HepG2 (cell line): Measurements from ENCODE around the gene LEF1. TPM values are rescaled to one million over a fixed set of nuclear protein-coding genes. Genes with fewer than 3 reads are reported as not detected.
A peak's percentile ranks its signal among the peaks of the same experiment; 100 is the strongest.

Source experiments
- ATAC-seq: fragments of 200-7000 bp; cut with Tn5 transposase; 3 replicates; pipeline ENCODE4 v1.9.1; 2020; ENCODE audit warnings: mild to moderate bottlenecking, moderate library complexity
- BruUV-seq: library from RNA; stranded (reverse); fragments of 400-500 nt; replicated peaks from 2 replicates; lab custom pipeline; 2021; lab: Mats Ljungman, UMichigan
- CTCF ChIA-PET: fragments of 300-600 bp; formaldehyde crosslinking; extraction: SDS; loops from one replicate; lab custom pipeline; 2021; ENCODE audit warnings: low total read pairs, inconsistent platforms, low intra/inter-chr PET ratio; lab: Yijun Ruan, JAX
- POLR2A ChIA-PET: fragments of 350-600 bp; sonication (Branson Sonifier 250); formaldehyde crosslinking; loops from one replicate; lab custom pipeline; 2020; ENCODE audit warnings: antibody characterized with exemption, inconsistent platforms; lab: Yijun Ruan, JAX
- DNase-seq: peaks from one replicate; pipeline ENCODE4 v3.0.0-alpha.2; 2015; ENCODE audit warnings: low spot score
- FAIRE-seq: peaks from 3 replicates; lab custom pipeline; 2011; peaks lifted over from hg19 to GRCh38; lab: Jason Lieb, UNC
- H2AFZ ChIP-seq: one replicate; pipeline ENCODE4 v1.6.1; 2011; ENCODE audit warnings: low read length, inconsistent platforms
- H3K27ac ChIP-seq: fragments of 300-600 bp; 3 replicates; pipeline ENCODE4 v1.8.0; 2011; ENCODE audit warnings: mixed run types, mild to moderate bottlenecking, mixed read lengths, low read length, inconsistent platforms; ENCODE audit not compliant: insufficient read depth; ENCODE audit errors: extremely low read length
- H3K27me3 ChIP-seq, 2 experiments: fragments of 200-600 bp in 1 of 2; 2 replicates in 1 of 2; 3 replicates in 1 of 2; pipeline versions ENCODE4 v1.6.0 to v1.8.0; 2011; ENCODE audit warnings: low read length in 2 of 2, mild to moderate bottlenecking in 2 of 2, moderate library complexity in 2 of 2, inconsistent platforms in 1 of 2; ENCODE audit not compliant: insufficient read depth in 2 of 2, control insufficient read depth in 1 of 2
- H3K36me3 ChIP-seq, 2 experiments: fragments of 200-600 bp in 1 of 2; replicated peaks in 1 of 2; 2 replicates in 1 of 2; 3 replicates in 1 of 2; pipeline versions ENCODE4 v1.5.1 to v1.8.0; 2011; ENCODE audit warnings: low read length in 2 of 2, inconsistent platforms in 1 of 2; ENCODE audit not compliant: insufficient read depth in 2 of 2, control insufficient read depth in 1 of 2
- H3K4me1 ChIP-seq: 2 replicates; pipeline ENCODE4 v1.5.1; 2012; ENCODE audit warnings: low read length, inconsistent platforms; ENCODE audit not compliant: insufficient read depth
- H3K4me2 ChIP-seq: 2 replicates; pipeline ENCODE4 v1.6.0; 2011; ENCODE audit warnings: low read depth, low read length, inconsistent platforms
- H3K4me3 ChIP-seq, 3 experiments: fragments of 200-600 bp in 1 of 3; sonication (generic), shearing (Covaris generic) in 1 of 3; replicated peaks in 1 of 3; 2 replicates each; pipeline ENCODE4 v1.5.1; 2011 to 2016; ENCODE audit warnings: low read length in 3 of 3, inconsistent platforms in 2 of 3, low read depth in 2 of 3, mild to moderate bottlenecking in 2 of 3, control low read depth in 1 of 3, mixed read lengths in 1 of 3; ENCODE audit not compliant: insufficient read depth in 1 of 3
- H3K79me2 ChIP-seq: one replicate; pipeline ENCODE4 v1.6.1; 2011; ENCODE audit warnings: low read length, inconsistent platforms; ENCODE audit not compliant: insufficient read depth
- H3K9ac ChIP-seq: 2 replicates; pipeline ENCODE4 v1.6.0; 2011; ENCODE audit warnings: mild to moderate bottlenecking, low read depth, low read length, inconsistent platforms; ENCODE audit not compliant: insufficient read depth
- H3K9me3 ChIP-seq: 2 replicates; pipeline ENCODE4 v1.5.1; 2012; ENCODE audit warnings: mild to moderate bottlenecking, low read length
- H4K20me1 ChIP-seq: 2 replicates; pipeline ENCODE4 v1.6.0; 2011; ENCODE audit warnings: inconsistent platforms, mild to moderate bottlenecking, low read length, moderate library complexity; ENCODE audit not compliant: insufficient read depth
- CEBPB ChIP-seq: IDR thresholded peaks from 2 replicates; pipeline ENCODE4 v1.6.1; 2011; ENCODE audit warnings: low read depth, low read length, improper control_type of control experiment, borderline replicate concordance
- GTF2F1 ChIP-seq: fragments of 150-350 bp; IDR thresholded peaks from 2 replicates; pipeline ENCODE4 v1.6.1; 2014; ENCODE audit warnings: low read length
- IRX3 ChIP-seq: sonication (generic); formaldehyde crosslinking; IDR thresholded peaks from 2 replicates; pipeline ENCODE4 v1.8.1; 2023; ENCODE audit warnings: mild to moderate bottlenecking, low read depth, missing genetic modification reagents, borderline replicate concordance
- JUND ChIP-seq: sonication (generic); formaldehyde crosslinking; IDR thresholded peaks from 2 replicates; pipeline ENCODE4 v1.8.0; 2022; ENCODE audit warnings: mild to moderate bottlenecking, missing genetic modification reagents
- NFIC ChIP-seq: IDR thresholded peaks from 2 replicates; pipeline ENCODE4 v1.6.1; 2012; ENCODE audit warnings: mild to moderate bottlenecking, low read length, inconsistent platforms
- ZNF329 ChIP-seq: sonication (generic); formaldehyde crosslinking; IDR thresholded peaks from 2 replicates; pipeline ENCODE4 v1.9.0; 2021; ENCODE audit warnings: low read depth, mild to moderate bottlenecking, missing genetic modification reagents
- ZNF564 ChIP-seq: sonication (generic); formaldehyde crosslinking; IDR thresholded peaks from 2 replicates; pipeline ENCODE4 v1.8.1; 2023; ENCODE audit warnings: mild to moderate bottlenecking, missing genetic modification reagents
- ZNF83 ChIP-seq: sonication (generic); formaldehyde crosslinking; IDR thresholded peaks from 2 replicates; pipeline ENCODE4 v1.4.0; 2020; ENCODE audit warnings: missing genetic modification reagents, mild to moderate bottlenecking, borderline replicate concordance
- WGBS: methylation state at CpG from one replicate; pipeline ENCODE4 v1.1.6; 2017; ENCODE audit warnings: low lambda C conversion rate; 5-methylcytosine and 5-hydroxymethylcytosine counted together
- in situ Hi-C: cut with HindIII; loops from 2 replicates; pipeline ENCODE4 v1.10.0; 2017; ENCODE audit warnings: low pct_unique_long_range_greater_than_20kb; ENCODE audit not compliant: extremely low pct_ligation_motif_present
- intact Hi-C: fragments of 100-400 bp; cut with micrococcal nuclease; formaldehyde crosslinking; loops from one replicate; pipeline ENCODE4 v1.10.0; 2022; ENCODE audit not compliant: unreplicated experiment
- polyA plus RNA-seq, 8 experiments: library from polyadenylated mRNA; depleted of rRNA in 3 of 8; stranded (reverse) in 7 of 8; unstranded in 1 of 8; fragments of >200 nt; fragmentation: Illumina TruSeq in 4 of 8; extraction: Trizol in 4 of 8; gene quantifications; 2 replicates each; pipeline versions ENCODE4 v1.2.1 to v1.2.3, GENCODE V29; 2011 to 2016; ENCODE audit warnings: low read depth in 4 of 8, missing spikeins in 1 of 8, mixed read lengths in 1 of 8; ENCODE audit not compliant: insufficient read depth in 1 of 8
- total RNA-seq, 5 experiments: library from RNA; depleted of rRNA; stranded (reverse); fragments of >200 nt; fragmentation: Illumina TruSeq; extraction: Trizol; gene quantifications; 2 replicates each; pipeline ENCODE4 v1.2.3, GENCODE V29; 2016; ENCODE audit warnings: low read depth in 1 of 5
- TF ChIP-seq, protein P1 (sequence below), 2 experiments: sonication (generic) in 1 of 2; formaldehyde crosslinking in 1 of 2; IDR thresholded peaks; 2 replicates each; pipeline versions ENCODE4 v1.6.1 to v1.9.0; 2014 to 2022; ENCODE audit warnings: antibody characterized with exemption in 1 of 2, borderline replicate concordance in 1 of 2, inconsistent platforms in 1 of 2, low read depth in 1 of 2, missing genetic modification reagents in 1 of 2
- TF ChIP-seq, protein P2 (sequence below), 2 experiments: fragments of 450-650 bp in 1 of 2; sonication (generic) in 1 of 2; formaldehyde crosslinking; IDR thresholded peaks; 2 replicates each; pipeline versions ENCODE4 v1.5.0 to v1.8.0; 2020 to 2022; ENCODE audit warnings: mild to moderate bottlenecking in 1 of 2, missing genetic modification reagents in 1 of 2

LEF1 gene
- total and polyA plus RNA-seq, 2 of the 13 experiments (the other 11 are each of a cell fraction or from before 2014, with no cell fraction given): 0.22 to 0.29 TPM

DNA sequence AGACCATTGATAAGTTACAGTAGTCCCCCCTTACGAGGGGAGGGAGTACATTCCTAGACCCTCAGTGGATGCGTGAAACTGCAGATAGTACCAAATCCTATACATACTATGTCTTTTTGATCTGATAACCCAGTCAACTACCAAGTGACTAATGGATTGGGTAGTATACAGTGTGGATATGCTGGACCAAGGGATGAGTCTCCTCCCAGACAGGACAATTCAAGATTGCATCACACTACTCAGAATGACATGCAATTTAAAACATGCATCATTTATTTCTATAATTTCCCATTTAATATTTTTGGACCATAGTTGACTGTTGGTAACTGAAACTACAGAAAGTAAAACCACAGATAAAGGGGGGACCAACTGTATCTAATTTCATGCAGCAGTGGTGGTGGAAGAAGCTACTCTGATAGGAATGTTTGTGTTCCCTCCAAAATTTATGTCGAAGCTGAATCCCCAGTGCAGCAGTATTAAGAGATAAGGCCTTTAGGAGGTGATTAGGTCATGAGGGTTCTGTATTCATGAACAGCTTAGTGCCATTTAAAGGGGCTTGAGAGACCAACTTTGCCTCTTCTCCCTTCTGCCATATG is 167.1 kb downstream of the LEF1 start:
- H3K79me2 ChIP-seq: peaks cover 6% of the 10 kb centered on the region
- DNase-seq: no peak
- H3K4me3 ChIP-seq: no peak overlapping the region
- ATAC-seq: no peak
- peaks cover 0 to 4% of the 10 kb centered on the region in 2 experiments; a peak in 1 of 5 replicates for H3K36me3 ChIP-seq
- no peak overlapping the region for H3K9ac ChIP-seq
- H3K27ac ChIP-seq: no peak overlapping the region
- CTCF ChIA-PET: no interaction called here
- no peak overlapping the region for H2AFZ ChIP-seq
- no peak overlapping the region for H3K4me2 ChIP-seq
- no peaks in the 10 kb centered on the region for H3K9me3 ChIP-seq
- H4K20me1 ChIP-seq: no peaks in the 10 kb centered on the region
- TF ChIP-seq ZNF564 (CRISPR knock-in tag) (no peak), CEBPB (peak; percentile 32; the same call in 1 of the 2 replicates)
- peaks cover 24% of the 10 kb centered on the region for H3K4me1 ChIP-seq
- FAIRE-seq: no peak
- intact Hi-C loops (no loop called here), in situ Hi-C loops (no loop called here)
- H3K27me3 ChIP-seq: no peaks in the 10 kb centered on the region
- POLR2A ChIA-PET: no interaction called here
- WGBS: 98% methylated on average over 3 of the region's 3 CpGs
- BruUV-seq: no TSS peak

DNA sequence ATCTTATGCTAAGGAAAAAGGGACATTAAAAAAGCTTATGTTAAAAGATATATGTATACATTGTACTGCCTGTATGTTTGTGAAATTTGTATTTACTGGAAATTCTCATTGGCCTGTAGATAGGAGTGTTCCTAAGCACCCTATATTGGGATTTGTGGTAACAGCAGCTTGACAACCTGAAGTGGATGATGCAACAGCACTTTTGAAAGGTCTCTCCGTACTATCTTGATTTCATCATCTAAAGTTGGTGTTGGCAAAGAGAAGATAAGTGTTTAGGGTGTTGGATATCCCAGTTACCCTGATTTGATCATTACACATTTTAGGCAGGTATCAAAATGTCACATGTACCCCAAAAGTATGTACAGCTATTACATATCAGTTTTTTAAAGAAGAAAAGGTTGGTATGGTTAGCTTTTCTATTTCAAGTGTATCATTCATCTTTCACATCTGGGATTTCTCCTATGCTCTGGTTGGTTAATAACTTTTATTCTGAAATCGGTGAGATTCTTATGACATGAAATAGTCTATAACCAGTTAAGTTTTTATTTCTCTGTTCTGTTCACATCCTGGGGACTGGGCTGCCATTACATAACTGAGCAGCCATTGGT is 168.7 kb downstream of the LEF1 start:
- H3K27ac ChIP-seq: no peak overlapping the region
- intact Hi-C loops: no loop called here
- no peak for FAIRE-seq
- no TSS peak for BruUV-seq
- no peak for DNase-seq
- 77% methylated on average over 2 of the region's 2 CpGs for WGBS
- no peak overlapping the region for H2AFZ ChIP-seq
- H4K20me1 ChIP-seq: no peaks in the 10 kb centered on the region
- in situ Hi-C loops: no loop called here
- no peaks in the 10 kb centered on the region for H3K9me3 ChIP-seq
- H3K79me2 ChIP-seq: peaks cover 11% of the 10 kb centered on the region
- CTCF ChIA-PET: no interaction called here
- H3K36me3 ChIP-seq: peaks cover 0 to 4% of the 10 kb centered on the region in 2 experiments; a peak in 1 of 5 replicates
- no peak overlapping the region for H3K4me2 ChIP-seq
- H3K4me3 ChIP-seq: no peak overlapping the region
- no peaks in the 10 kb centered on the region for H3K27me3 ChIP-seq
- ATAC-seq: no peak
- POLR2A ChIA-PET: no interaction called here
- H3K9ac ChIP-seq: no peak overlapping the region
- H3K4me1 ChIP-seq: peaks cover 24% of the 10 kb centered on the region
- TF ChIP-seq, protein P1, sequence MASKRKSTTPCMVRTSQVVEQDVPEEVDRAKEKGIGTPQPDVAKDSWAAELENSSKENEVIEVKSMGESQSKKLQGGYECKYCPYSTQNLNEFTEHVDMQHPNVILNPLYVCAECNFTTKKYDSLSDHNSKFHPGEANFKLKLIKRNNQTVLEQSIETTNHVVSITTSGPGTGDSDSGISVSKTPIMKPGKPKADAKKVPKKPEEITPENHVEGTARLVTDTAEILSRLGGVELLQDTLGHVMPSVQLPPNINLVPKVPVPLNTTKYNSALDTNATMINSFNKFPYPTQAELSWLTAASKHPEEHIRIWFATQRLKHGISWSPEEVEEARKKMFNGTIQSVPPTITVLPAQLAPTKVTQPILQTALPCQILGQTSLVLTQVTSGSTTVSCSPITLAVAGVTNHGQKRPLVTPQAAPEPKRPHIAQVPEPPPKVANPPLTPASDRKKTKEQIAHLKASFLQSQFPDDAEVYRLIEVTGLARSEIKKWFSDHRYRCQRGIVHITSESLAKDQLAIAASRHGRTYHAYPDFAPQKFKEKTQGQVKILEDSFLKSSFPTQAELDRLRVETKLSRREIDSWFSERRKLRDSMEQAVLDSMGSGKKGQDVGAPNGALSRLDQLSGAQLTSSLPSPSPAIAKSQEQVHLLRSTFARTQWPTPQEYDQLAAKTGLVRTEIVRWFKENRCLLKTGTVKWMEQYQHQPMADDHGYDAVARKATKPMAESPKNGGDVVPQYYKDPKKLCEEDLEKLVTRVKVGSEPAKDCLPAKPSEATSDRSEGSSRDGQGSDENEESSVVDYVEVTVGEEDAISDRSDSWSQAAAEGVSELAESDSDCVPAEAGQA (IDR thresholded peaks at IDR 0.05; ENCODE audit: low read depth): no peak
- TF ChIP-seq, protein P1 (CRISPR knock-in tag; IDR thresholded peaks at IDR 0.05; ENCODE audit: borderline replicate concordance): no peak
- TF ChIP-seq ZNF329 (CRISPR knock-in tag): no peak
- no peak for TF ChIP-seq IRX3
- TF ChIP-seq ZNF83: no peak
- no peak for TF ChIP-seq NFIC
- TF ChIP-seq, protein P2, sequence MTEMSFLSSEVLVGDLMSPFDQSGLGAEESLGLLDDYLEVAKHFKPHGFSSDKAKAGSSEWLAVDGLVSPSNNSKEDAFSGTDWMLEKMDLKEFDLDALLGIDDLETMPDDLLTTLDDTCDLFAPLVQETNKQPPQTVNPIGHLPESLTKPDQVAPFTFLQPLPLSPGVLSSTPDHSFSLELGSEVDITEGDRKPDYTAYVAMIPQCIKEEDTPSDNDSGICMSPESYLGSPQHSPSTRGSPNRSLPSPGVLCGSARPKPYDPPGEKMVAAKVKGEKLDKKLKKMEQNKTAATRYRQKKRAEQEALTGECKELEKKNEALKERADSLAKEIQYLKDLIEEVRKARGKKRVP (CRISPR knock-in tag; IDR thresholded peaks at IDR 0.05): peak; percentile 35 to 91; a peak in 2 of 4 replicates
- TF ChIP-seq JUND (CRISPR knock-in tag): no peak
- TF ChIP-seq GTF2F1: no peak
